GM23248 (cell line): Measurements from ENCODE around the gene SYNE1. TPM values are rescaled to one million over a fixed set of nuclear protein-coding genes. Genes with fewer than 3 reads are reported as not detected.
"Not testable (repeated sequence)": the region's sequence is repeated elsewhere in the genome, so short reads cannot be mapped to it uniquely, and the experiment has no call there.

Source experiments
- DNase-seq: peaks from one replicate; pipeline ENCODE4 v3.0.0-alpha.2; 2015
- H2AFZ ChIP-seq: fragments of 200-600 bp; sonication (generic); 2 replicates; pipeline ENCODE4 v1.6.1; 2016; ENCODE audit warnings: antibody characterized with exemption
- H3F3A ChIP-seq: fragments of 200-600 bp; sonication (generic); 2 replicates; pipeline ENCODE4 v1.6.1; 2016; ENCODE audit warnings: mild to moderate bottlenecking, antibody characterized with exemption, mixed run types; ENCODE audit not compliant: insufficient read depth
- H3K27ac ChIP-seq: fragments of 200-600 bp; sonication (generic); 2 replicates; pipeline ENCODE4 v1.5.1; 2016; ENCODE audit warnings: mild to moderate bottlenecking
- H3K27me3 ChIP-seq: fragments of 200-600 bp; sonication (generic); replicated peaks from 2 replicates; pipeline ENCODE4 v1.6.1; 2016; ENCODE audit warnings: mild to moderate bottlenecking; ENCODE audit not compliant: insufficient read depth
- H3K36me3 ChIP-seq: fragments of 200-600 bp; sonication (generic); 2 replicates; pipeline ENCODE4 v1.6.1; 2016; ENCODE audit warnings: low read depth, mild to moderate bottlenecking
- H3K4me1 ChIP-seq: fragments of 200-600 bp; sonication (generic); 2 replicates; pipeline ENCODE4 v1.6.1; 2016; ENCODE audit warnings: mild to moderate bottlenecking; ENCODE audit not compliant: insufficient read depth
- H3K4me2 ChIP-seq: fragments of 200-600 bp; sonication (generic); one replicate; pipeline ENCODE4 v1.6.1; 2016; ENCODE audit warnings: mild to moderate bottlenecking; ENCODE audit not compliant: unreplicated experiment
- H3K4me3 ChIP-seq: fragments of 200-600 bp; sonication (generic); 2 replicates; pipeline ENCODE4 v1.5.1; 2016; ENCODE audit warnings: mild to moderate bottlenecking
- H3K79me2 ChIP-seq: fragments of 200-600 bp; sonication (generic); 2 replicates; pipeline ENCODE4 v1.6.1; 2016; ENCODE audit warnings: mild to moderate bottlenecking; ENCODE audit not compliant: insufficient read depth
- H3K9ac ChIP-seq: fragments of 200-600 bp; sonication (generic); 2 replicates; pipeline ENCODE4 v1.6.1; 2016; ENCODE audit warnings: mild to moderate bottlenecking
- H3K9me2 ChIP-seq: fragments of 200-600 bp; sonication (generic); 2 replicates; pipeline ENCODE4 v1.6.1; 2016; ENCODE audit warnings: mixed run types, mild to moderate bottlenecking, moderate library complexity; ENCODE audit not compliant: insufficient read depth
- H3K9me3 ChIP-seq: fragments of 200-600 bp; sonication (generic); one replicate; pipeline ENCODE4 v1.6.1; 2017; ENCODE audit warnings: low read depth
- H4K20me1 ChIP-seq: fragments of 200-600 bp; sonication (generic); 2 replicates; pipeline ENCODE4 v1.6.0; 2016; ENCODE audit not compliant: insufficient read depth
- EZH2 ChIP-seq: fragments of 200-600 bp; sonication (generic); IDR thresholded peaks from 2 replicates; pipeline ENCODE4 v1.6.1; 2018; ENCODE audit warnings: antibody characterized with exemption, mild to moderate bottlenecking; ENCODE audit not compliant: insufficient read depth, poor library complexity, severe bottlenecking
- EZH2phosphoT487 ChIP-seq: fragments of 200-600 bp; sonication (generic); IDR thresholded peaks from 2 replicates; pipeline ENCODE4 v1.6.1; 2018; ENCODE audit warnings: antibody characterized with exemption, moderate library complexity, mild to moderate bottlenecking, low read depth; ENCODE audit not compliant: insufficient read depth
- WGBS, 2 experiments: methylation state at CpG; one replicate each; pipeline ENCODE4 v1.1.6; 2015 to 2017; ENCODE audit warnings: low lambda C conversion rate in 2 of 2, low coverage in 1 of 2; ENCODE audit errors: missing lambda C conversion rate in 2 of 2; 5-methylcytosine and 5-hydroxymethylcytosine counted together
- in situ Hi-C: fragments of 300-500 bp; cut with MboI; formaldehyde crosslinking; loops from 2 replicates; pipeline ENCODE4 v1.15.0; 2020
- polyA plus RNA-seq: library from polyadenylated mRNA; unstranded; fragments of >200 nt; fragmentation: Nextera tagmentation; extraction: Ambion mirVana; gene quantifications from 2 replicates; pipeline ENCODE4 v1.2.1, GENCODE V29; 2016
- total RNA-seq: library from RNA; depleted of rRNA; stranded (reverse); fragments of >200 nt; shearing (Covaris generic); gene quantifications from 2 replicates; pipeline ENCODE4 v1.2.3, GENCODE V29; 2014

Gene SYNE1
- total and polyA plus RNA-seq, 2 experiments from 2014 or later, result 29.2 to 95.4 TPM

DNA sequence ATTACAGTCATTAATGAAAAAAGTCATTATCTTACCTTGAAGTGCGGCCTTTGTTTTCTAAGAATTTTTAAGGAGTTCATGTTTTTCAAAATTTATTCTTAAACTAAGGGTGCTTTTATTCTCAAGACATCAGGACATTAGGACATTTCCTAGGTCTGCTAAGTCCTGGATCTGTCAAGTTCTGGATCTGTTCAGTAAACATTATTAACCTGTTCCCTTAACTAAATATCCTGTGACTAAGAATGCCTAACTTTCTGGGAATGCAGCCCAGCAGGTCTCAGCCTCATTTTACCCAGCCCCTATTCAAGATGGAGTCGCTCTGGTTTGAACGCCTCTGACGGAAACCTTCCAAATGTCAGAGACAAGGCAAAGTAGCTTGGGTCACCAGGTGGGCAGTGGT, 302.6 kb downstream of the SYNE1 start:
- Histone ChIP-seq H3K27me3 (no peaks in the 10 kb centered on the region), H3F3A (0 out of 2 replicates have a peak, but pooled peaks cover 12% of the 10 kb centered on the region), H3K4me2 (no peak overlapping the region), H3K9me3 (no peaks in the 10 kb centered on the region), H3K4me1 (no peaks in the 10 kb centered on the region), H3K9me2 (no peaks in the 10 kb centered on the region), H2AFZ (no peak overlapping the region), H4K20me1 (no peaks in the 10 kb centered on the region), H3K36me3 (peaks cover 94% of the 10 kb centered on the region), H3K79me2 (peaks cover 3% of the 10 kb centered on the region; the same call in 1 of the 2 replicates), H3K27ac (no peak overlapping the region), H3K4me3 (no peak overlapping the region), H3K9ac (no peak overlapping the region)
- DNase-seq, result no peak
- in situ Hi-C loops, result no loop called here
- TF ChIP-seq EZH2, result no peak
- TF ChIP-seq EZH2phosphoT487, result no peak
- WGBS, 2 experiments, result 96 to 99% methylated on average over 4 of the region's 4 CpGs

DNA sequence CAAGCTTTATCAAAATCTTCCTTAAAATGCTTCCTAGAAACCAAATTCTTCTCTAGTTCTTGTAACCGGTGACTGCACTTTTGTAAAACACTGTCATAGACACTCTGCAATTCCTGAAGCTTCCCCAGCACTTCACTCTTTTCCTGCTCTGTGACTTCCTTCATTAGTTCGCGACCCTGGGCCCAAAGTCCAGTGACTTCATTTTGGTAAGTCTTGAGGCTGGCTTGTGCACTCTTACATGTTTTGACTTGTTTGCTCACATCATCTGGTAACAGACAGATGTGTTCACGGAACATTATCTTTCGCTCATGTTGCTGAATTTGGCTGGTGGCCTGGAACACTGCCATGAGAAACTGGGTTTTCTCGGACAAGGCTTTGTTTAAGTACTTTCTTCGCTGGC, 306.2 kb downstream of the SYNE1 start:
- H3K4me1 ChIP-seq, result no peaks in the 10 kb centered on the region
- no peak overlapping the region for H3K4me2 ChIP-seq
- peaks cover 79% of the 10 kb centered on the region for H3K36me3 ChIP-seq
- H2AFZ ChIP-seq, result no peak overlapping the region
- no peaks in the 10 kb centered on the region for H4K20me1 ChIP-seq
- 0 out of 2 replicates have a peak, but pooled peaks cover 4% of the 10 kb centered on the region for H3F3A ChIP-seq
- H3K27me3 ChIP-seq, result no peaks in the 10 kb centered on the region
- 95 to 96% methylated on average over 7 of the region's 7 CpGs for WGBS, 2 experiments
- DNase-seq, result no peak
- no peaks in the 10 kb centered on the region for H3K9me2 ChIP-seq
- in situ Hi-C loops, result no loop called here
- no peak overlapping the region for H3K27ac ChIP-seq
- H3K4me3 ChIP-seq, result no peak overlapping the region
- no peak for TF ChIP-seq EZH2phosphoT487
- TF ChIP-seq EZH2, result no peak
- H3K9ac ChIP-seq, result no peak overlapping the region
- no peaks in the 10 kb centered on the region for H3K9me3 ChIP-seq
- peaks cover 13% of the 10 kb centered on the region; the same call in 1 of the 2 replicates for H3K79me2 ChIP-seq

DNA sequence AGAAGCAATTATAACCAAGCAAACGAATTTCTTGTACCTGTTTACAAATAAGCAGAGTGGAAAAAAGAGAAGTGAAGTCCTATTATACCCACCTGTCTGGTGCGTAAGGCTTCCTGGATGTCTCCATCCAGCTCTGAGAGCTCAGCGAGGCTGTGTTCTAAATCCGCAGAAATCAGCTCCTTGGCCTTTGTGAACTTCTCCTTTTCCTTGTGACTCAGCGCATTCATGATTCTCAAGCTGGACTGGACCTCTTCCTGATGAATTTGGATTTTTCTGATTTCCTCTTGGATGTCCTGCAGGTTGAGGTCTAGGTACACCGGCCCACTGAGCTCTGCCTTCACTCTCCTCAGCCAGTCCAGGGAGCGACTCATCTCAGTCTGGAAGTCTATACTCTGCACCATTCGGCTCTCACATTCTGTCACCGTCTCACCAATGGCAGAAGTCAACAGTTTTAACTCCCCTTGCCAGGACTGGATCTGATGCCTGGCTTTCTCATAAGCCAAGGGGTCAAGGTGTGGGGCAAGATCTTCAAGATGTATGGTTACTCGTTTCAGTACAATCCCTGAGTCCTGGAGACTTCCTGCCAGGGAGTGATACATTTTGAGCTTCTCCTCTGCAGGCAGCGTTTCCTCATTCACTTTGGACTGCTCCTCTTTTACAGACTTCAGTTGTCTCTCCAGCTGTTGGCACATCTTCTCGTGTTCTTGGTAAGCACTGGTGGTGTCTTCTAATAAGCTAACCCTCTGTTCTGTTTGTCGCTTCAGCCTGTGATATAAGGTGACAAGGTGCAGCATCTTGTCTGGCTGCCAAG, 307.3 kb downstream of the SYNE1 start:
- Histone ChIP-seq H3K9ac (no peak overlapping the region), H3K27me3 (no peaks in the 10 kb centered on the region), H3K9me2 (no peaks in the 10 kb centered on the region), H3K9me3 (no peaks in the 10 kb centered on the region), H3F3A (peaks cover 4% of the 10 kb centered on the region; the same call in 1 of the 2 replicates), H3K27ac (no peak overlapping the region), H2AFZ (no peak overlapping the region), H3K36me3 (peaks cover 83% of the 10 kb centered on the region), H4K20me1 (no peaks in the 10 kb centered on the region), H3K79me2 (peaks cover 13% of the 10 kb centered on the region; the same call in 1 of the 2 replicates), H3K4me3 (no peak overlapping the region), H3K4me2 (no peak overlapping the region), H3K4me1 (no peaks in the 10 kb centered on the region)
- in situ Hi-C loops, result no loop called here
- no peak for DNase-seq
- TF ChIP-seq EZH2phosphoT487, result no peak
- TF ChIP-seq EZH2, result no peak
- 93 to 94% methylated on average over 13 of the region's 13 CpGs for WGBS, 2 experiments

DNA sequence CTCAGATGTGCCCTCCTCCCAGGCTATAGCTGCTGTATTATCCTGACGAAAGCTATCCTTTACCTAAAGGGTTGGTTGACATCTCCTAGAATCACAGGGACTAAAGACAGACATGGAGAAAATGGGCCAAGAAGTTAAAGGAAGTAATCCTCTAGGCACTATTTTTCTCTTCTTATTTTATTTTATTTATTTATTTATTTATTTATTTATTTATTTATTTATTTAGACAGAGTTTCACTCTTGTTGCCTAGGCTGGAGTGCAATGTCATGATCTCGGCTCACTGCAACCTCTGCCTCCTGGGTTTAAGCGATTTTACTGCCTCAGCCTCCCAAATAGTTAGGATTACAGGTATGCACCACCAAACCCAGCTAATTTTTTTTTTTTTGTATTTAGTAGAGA, 309.0 kb downstream of the SYNE1 start:
- H3K4me1 ChIP-seq, H2AFZ ChIP-seq, H3K9me2 ChIP-seq, in situ Hi-C loops, H3K9ac ChIP-seq, H4K20me1 ChIP-seq, H3K9me3 ChIP-seq, H3K27ac ChIP-seq, H3K4me2 ChIP-seq, H3F3A ChIP-seq, H3K4me3 ChIP-seq, DNase-seq, H3K27me3 ChIP-seq: not testable (repeated sequence)
- H3K79me2 ChIP-seq, result peaks cover 13% of the 10 kb centered on the region; the same call in 1 of the 2 replicates
- H3K36me3 ChIP-seq, result peaks cover 84% of the 10 kb centered on the region
- 94 to 99% methylated on average over 3 of the region's 3 CpGs for WGBS, 2 experiments
